Spleen (tissue), 11 donors: ENCODE data around the gene NDUFAF2. TPM values are rescaled to one million over a fixed set of nuclear protein-coding genes. Genes with fewer than 3 reads are reported as not detected.
"Not testable (repeated sequence)": the region's sequence is repeated elsewhere in the genome, so short reads cannot be mapped to it uniquely, and the experiment has no call there.

Experiments
- DNase-seq: peaks from one replicate; pipeline ENCODE4 v3.0.0-alpha.2; 2020
- H3K27ac ChIP-seq, 8 donors: fragments of 200-600 bp; sonication (generic) in 7 of 8; 1 replicate in 4 of 8; 2 replicates in 4 of 8; pipeline versions ENCODE4 v1.5.0 to v1.8.0; 2016 to 2021; ENCODE audit warnings: inconsistent platforms in 4 of 8, mild to moderate bottlenecking in 4 of 8, moderate library complexity in 1 of 8
- H3K27me3 ChIP-seq, 7 donors: fragments of 200-600 bp; sonication (generic) in 6 of 7; replicated peaks in 1 of 7; 1 replicate in 4 of 7; 2 replicates in 3 of 7; pipeline versions ENCODE4 v1.5.0 to v1.8.0; 2016 to 2021; ENCODE audit warnings: inconsistent platforms in 3 of 7, mild to moderate bottlenecking in 1 of 7
- H3K36me3 ChIP-seq, 6 donors: fragments of 200-600 bp; sonication (generic) in 5 of 6; 1 replicate in 4 of 6; 2 replicates in 2 of 6; pipeline versions ENCODE4 v1.5.0 to v1.8.0; 2016 to 2021; ENCODE audit warnings: inconsistent platforms in 2 of 6
- H3K4me1 ChIP-seq, 6 donors: fragments of 200-600 bp; sonication (generic) in 5 of 6; 1 replicate in 3 of 6; 2 replicates in 3 of 6; pipeline versions ENCODE4 v1.5.0 to v1.8.0; 2016 to 2021; ENCODE audit warnings: inconsistent platforms in 3 of 6
- H3K4me3 ChIP-seq, 8 donors: fragments of 200-600 bp; sonication (generic) in 7 of 8; 1 replicate in 4 of 8; 2 replicates in 4 of 8; pipeline versions ENCODE4 v1.5.0 to v1.8.0; 2016 to 2021; ENCODE audit warnings: inconsistent platforms in 4 of 8, mild to moderate bottlenecking in 4 of 8, moderate library complexity in 2 of 8
- H3K9me3 ChIP-seq, 8 donors: fragments of 200-600 bp; sonication (generic) in 7 of 8; 1 replicate in 4 of 8; 2 replicates in 4 of 8; pipeline versions ENCODE4 v1.5.0 to v1.8.0; 2016 to 2021; ENCODE audit warnings: inconsistent platforms in 4 of 8
- CTCF ChIP-seq, 11 experiments: fragments of 200-600 bp in 7 of 11; fragments of 450-650 bp in 4 of 11; sonication (generic) in 4 of 11; IDR thresholded peaks in 8 of 11; conservative IDR thresholded peaks in 3 of 11; 1 replicate in 7 of 11; 2 replicates in 4 of 11; pipeline versions ENCODE4 v1.4.0 to v1.8.0; 2016 to 2021; ENCODE audit warnings: antibody characterized with exemption in 11 of 11, inconsistent platforms in 4 of 11, mild to moderate bottlenecking in 1 of 11
- POLR2A ChIP-seq, 3 donors: fragments of 450-650 bp; IDR thresholded peaks; one replicate each; pipeline ENCODE4 v1.5.1; 2017; ENCODE audit warnings: antibody characterized with exemption in 3 of 3, mild to moderate bottlenecking in 1 of 3
- POLR2AphosphoS5 ChIP-seq, 3 donors: sonication (generic); formaldehyde crosslinking; IDR thresholded peaks; one replicate each; pipeline ENCODE4 v1.5.1; 2017; ENCODE audit warnings: antibody characterized with exemption in 3 of 3
- WGBS, 5 donors: extraction: QIAGEN DNeasy Blood & Tissue Kit in 3 of 5; methylation state at CpG; one replicate each; pipeline versions ENCODE4 v1.1.5 to v1.1.7; 2013 to 2018; 5-methylcytosine and 5-hydroxymethylcytosine counted together
- intact Hi-C: fragments of 100-400 bp; cut with DNase I; formaldehyde crosslinking; loops from one replicate; pipeline ENCODE4 v1.15.0; 2023; ENCODE audit warnings: low total_unique reads
- polyA plus RNA-seq, 3 donors: library from polyadenylated mRNA; stranded (reverse); fragments of 200-250 nt; gene quantifications; one replicate each; pipeline ENCODE4 v1.2.1, GENCODE V29; 2013
- total RNA-seq, 7 donors: library from RNA; depleted of rRNA in 3 of 7; stranded (reverse); fragments of >200 nt in 3 of 7; fragmentation: NEBNext Ultra II Directional in 4 of 7; extraction: Animal tissue kit (Norgen Biotek cat#: 25700) in 4 of 7; gene quantifications; one replicate each; pipeline versions ENCODE4 v1.1.0 to v1.2.1, GENCODE V29; 2016 to 2021
- donor health status: healthy with polysubstance abuse.
- donor health status: DM: no; HTN: no; CAD: no; lungs with moderate emphysema.
- donor health status: DM: no; HTN: no; CAD: no.
- donor health status: Bipolar disorder and iron deficiency.
- donor health status: healthy.
- donor health status: DM: no; HTN: no; CAD: no.
- donor health status: DM: yes; HTN: yes; CAD: no.

Gene NDUFAF2
- total and polyA plus RNA-seq, 10 donors: 3.2 to 40.5 (median 13.1) TPM

GRCh38 chr5:61183538-61183937, 238.5 kb downstream of the NDUFAF2 start:
- 90 to 100% (median 95%) methylated on average over 1 of the region's 1 CpG for WGBS, 5 donors
- no peaks in the 10 kb centered on the region for H3K36me3 ChIP-seq
- H3K4me1 ChIP-seq: peaks cover 0 to 27% (median 11%) of the 10 kb centered on the region in 6 donors
- no peak overlapping the region for H3K27ac ChIP-seq
- no peak overlapping the region for H3K4me3 ChIP-seq
- no peak for DNase-seq
- no peaks in the 10 kb centered on the region for H3K9me3 ChIP-seq
- intact Hi-C loops: no loop called here
- TF ChIP-seq CTCF (IDR thresholded peaks at IDR 0.05 in 8 of 11, conservative IDR thresholded peaks at IDR 0.05 in 3 of 11) (no peak), POLR2AphosphoS5 (IDR thresholded peaks at IDR 0.05) (no peak), POLR2A (IDR thresholded peaks at IDR 0.05) (no peak)
- H3K27me3 ChIP-seq: no peaks in the 10 kb centered on the region

GRCh38 chr5:61184708-61185107, 239.7 kb downstream of the NDUFAF2 start:
- DNase-seq: no peak
- H3K27ac ChIP-seq: peak overlapping the region in 1 of 8 donors; percentile 10
- H3K4me1 ChIP-seq: peaks cover 0 to 27% (median 11%) of the 10 kb centered on the region in 6 donors
- H3K27me3 ChIP-seq: no peaks in the 10 kb centered on the region
- no peak overlapping the region for H3K4me3 ChIP-seq
- WGBS, 5 donors: 63 to 87% (median 77%) methylated on average over 2 of the region's 2 CpGs
- H3K9me3 ChIP-seq: no peaks in the 10 kb centered on the region
- intact Hi-C loops: no loop called here
- no peaks in the 10 kb centered on the region for H3K36me3 ChIP-seq
- TF ChIP-seq POLR2AphosphoS5 (IDR thresholded peaks at IDR 0.05) (no peak), CTCF (IDR thresholded peaks at IDR 0.05 in 8 of 11, conservative IDR thresholded peaks at IDR 0.05 in 3 of 11) (no peak), POLR2A (IDR thresholded peaks at IDR 0.05) (no peak)

- H3K27ac ChIP-seq: no peak overlapping the region
- intact Hi-C loops: no loop called here
- no peak overlapping the region for H3K4me3 ChIP-seq
- 40 to 58% (median 57%) methylated on average over 2 of the region's 2 CpGs for WGBS, 5 donors
- H3K27me3 ChIP-seq: no peaks in the 10 kb centered on the region
- peaks cover 0 to 1% (median 0%) of the 10 kb centered on the region in 8 donors for H3K9me3 ChIP-seq
- H3K4me1 ChIP-seq: peaks cover 0 to 12% (median 2%) of the 10 kb centered on the region in 6 donors
- no peak for TF ChIP-seq CTCF (IDR thresholded peaks at IDR 0.05 in 8 of 11, conservative IDR thresholded peaks at IDR 0.05 in 3 of 11)
- no peak for TF ChIP-seq POLR2A (IDR thresholded peaks at IDR 0.05)
- TF ChIP-seq POLR2AphosphoS5 (IDR thresholded peaks at IDR 0.05): no peak
- H3K36me3 ChIP-seq: no peaks in the 10 kb centered on the region
- no peak for DNase-seq
Measured at GRCh38 chr5:61186634-61187033, 241.6 kb downstream of the NDUFAF2 start.

GRCh38 chr5:61187352-61187751, 242.3 kb downstream of the NDUFAF2 start:
- intact Hi-C loops, H3K36me3 ChIP-seq, DNase-seq, H3K9me3 ChIP-seq, H3K27ac ChIP-seq, H3K27me3 ChIP-seq, H3K4me3 ChIP-seq, H3K4me1 ChIP-seq: not testable (repeated sequence)

GRCh38 chr5:61187826-61188225, 242.8 kb downstream of the NDUFAF2 start:
- intact Hi-C loops, H3K27ac ChIP-seq, H3K4me1 ChIP-seq, H3K27me3 ChIP-seq, DNase-seq, H3K4me3 ChIP-seq, H3K36me3 ChIP-seq: not testable (repeated sequence)
- 88 to 98% (median 93%) methylated on average over 2 of the region's 2 CpGs for WGBS, 5 donors
- H3K9me3 ChIP-seq: peaks cover 0 to 11% (median 6%) of the 10 kb centered on the region in 8 donors
